WTC11 (cell line): ENCODE data around the gene SLC25A25. TPM values are rescaled to one million over a fixed set of nuclear protein-coding genes. Genes with fewer than 3 reads are reported as not detected.

Experiments
- ATAC-seq: fragments of 200-7000 bp; cut with Tn5 transposase; 2 replicates; pipeline ENCODE4 v1.10.0; 2021; ENCODE audit warnings: mild to moderate bottlenecking, moderate library complexity
- CTCF ChIA-PET: fragments of 300-600 bp; sonication (Branson Sonifier 250); formaldehyde crosslinking; loops from one replicate; lab custom pipeline; 2021; ENCODE audit warnings: antibody characterized with exemption; lab: Charles Lee
- POLR2A ChIA-PET: fragments of 350-600 bp; sonication (Branson Sonifier 250); formaldehyde crosslinking; loops from one replicate; lab custom pipeline; 2021; ENCODE audit warnings: antibody characterized with exemption; lab: Charles Lee
- DNase-seq: peaks from one replicate; pipeline ENCODE4 v3.0.0; 2021; ENCODE audit warnings: low spot score
- H3K27ac Mint-ChIP-seq: 2 replicates; pipeline ENCODE4 v1.8.0; 2021; ENCODE audit warnings: mixed read lengths
- H3K27me3 Mint-ChIP-seq: 2 replicates; pipeline ENCODE4 v1.8.0; 2021; ENCODE audit warnings: low read depth, mild to moderate bottlenecking, moderate library complexity, mixed read lengths
- H3K36me3 Mint-ChIP-seq: 2 replicates; pipeline ENCODE4 v1.8.0; 2021; ENCODE audit warnings: mixed read lengths
- H3K4me1 Mint-ChIP-seq: 2 replicates; pipeline ENCODE4 v1.8.0; 2022; ENCODE audit warnings: mixed read lengths
- H3K4me3 Mint-ChIP-seq: 2 replicates; pipeline ENCODE4 v1.8.0; 2021; ENCODE audit warnings: mild to moderate bottlenecking, moderate library complexity, mixed read lengths
- H3K9me3 Mint-ChIP-seq: 2 replicates; pipeline ENCODE4 v1.8.0; 2021; ENCODE audit warnings: mixed read lengths
- ATF1 ChIP-seq: sonication (generic); formaldehyde crosslinking; IDR thresholded peaks from 2 replicates; pipeline ENCODE4 v1.8.1; 2023; ENCODE audit warnings: mild to moderate bottlenecking, moderate library complexity, missing genetic modification reagents
- CBFB ChIP-seq: sonication (generic); formaldehyde crosslinking; IDR thresholded peaks from 2 replicates; pipeline ENCODE4 v1.8.1; 2022; ENCODE audit warnings: mild to moderate bottlenecking, low read depth, missing genetic modification reagents
- E2F1 ChIP-seq: sonication (generic); formaldehyde crosslinking; IDR thresholded peaks from 2 replicates; pipeline ENCODE4 v1.8.0; 2022; ENCODE audit warnings: mild to moderate bottlenecking, missing genetic modification reagents
- ESRRA ChIP-seq: sonication (generic); formaldehyde crosslinking; IDR thresholded peaks from 2 replicates; pipeline ENCODE4 v1.8.1; 2022; ENCODE audit warnings: mild to moderate bottlenecking, missing genetic modification reagents, borderline replicate concordance
- ETV6 ChIP-seq: sonication (generic); formaldehyde crosslinking; IDR thresholded peaks from 2 replicates; pipeline ENCODE4 v1.8.1; 2022; ENCODE audit warnings: mild to moderate bottlenecking, missing genetic modification reagents
- FOXP4 ChIP-seq: sonication (generic); formaldehyde crosslinking; IDR thresholded peaks from 2 replicates; pipeline ENCODE4 v1.8.0; 2022; ENCODE audit warnings: mild to moderate bottlenecking, missing genetic modification reagents
- GRHL2 ChIP-seq: fragments of 250-450 bp; sonication (Bioruptor Pico); IDR thresholded peaks from 2 replicates; pipeline ENCODE4 v1.8.0; 2022; ENCODE audit warnings: mild to moderate bottlenecking, moderate library complexity; ENCODE audit not compliant: insufficient replicate concordance, severe bottlenecking
- MXD4 ChIP-seq: fragments of 250-450 bp; sonication (Bioruptor Pico); IDR thresholded peaks from 2 replicates; pipeline ENCODE4 v1.8.0; 2021; ENCODE audit warnings: mild to moderate bottlenecking, moderate library complexity, borderline replicate concordance
- MYBL2 ChIP-seq: sonication (generic); formaldehyde crosslinking; IDR thresholded peaks from 2 replicates; pipeline ENCODE4 v1.8.1; 2023; ENCODE audit warnings: mild to moderate bottlenecking, moderate library complexity, missing genetic modification reagents
- NFE2L1 ChIP-seq: sonication (generic); formaldehyde crosslinking; IDR thresholded peaks from 2 replicates; pipeline ENCODE4 v1.8.1; 2023; ENCODE audit warnings: missing genetic modification reagents
- NFYB ChIP-seq: sonication (generic); formaldehyde crosslinking; conservative IDR thresholded peaks from 2 replicates; pipeline ENCODE4 v1.8.0; 2022; ENCODE audit warnings: low read depth, missing genetic modification reagents
- NR2C2 ChIP-seq: sonication (generic); formaldehyde crosslinking; IDR thresholded peaks from 2 replicates; pipeline ENCODE4 v1.8.0; 2022; ENCODE audit warnings: mild to moderate bottlenecking, missing genetic modification reagents
- STAT6 ChIP-seq: sonication (generic); formaldehyde crosslinking; conservative IDR thresholded peaks from 2 replicates; pipeline ENCODE4 v1.8.1; 2023; ENCODE audit warnings: mild to moderate bottlenecking, low read depth, missing genetic modification reagents, moderate library complexity
- TCF7 ChIP-seq: sonication (generic); formaldehyde crosslinking; IDR thresholded peaks from 2 replicates; pipeline ENCODE4 v1.8.0; 2022; ENCODE audit warnings: mild to moderate bottlenecking, low read depth, missing genetic modification reagents, moderate library complexity
- TEAD1 ChIP-seq: sonication (generic); formaldehyde crosslinking; IDR thresholded peaks from 2 replicates; pipeline ENCODE4 v1.8.0; 2022; ENCODE audit warnings: mild to moderate bottlenecking, missing genetic modification reagents
- TEAD4 ChIP-seq: sonication (generic); formaldehyde crosslinking; IDR thresholded peaks from 2 replicates; pipeline ENCODE4 v1.8.0; 2022; ENCODE audit warnings: mild to moderate bottlenecking, missing genetic modification reagents
- ZNF121 ChIP-seq: sonication (generic); formaldehyde crosslinking; IDR thresholded peaks from 2 replicates; pipeline ENCODE4 v1.8.0; 2023; ENCODE audit warnings: missing genetic modification reagents
- ZNF138 ChIP-seq: sonication (generic); formaldehyde crosslinking; conservative IDR thresholded peaks from 2 replicates; pipeline ENCODE4 v1.8.1; 2022; ENCODE audit warnings: mild to moderate bottlenecking, moderate library complexity, missing genetic modification reagents
- ZNF281 ChIP-seq: sonication (generic); formaldehyde crosslinking; IDR thresholded peaks from 2 replicates; pipeline ENCODE4 v1.8.0; 2023; ENCODE audit warnings: mild to moderate bottlenecking, missing genetic modification reagents
- ZNF317 ChIP-seq: sonication (generic); formaldehyde crosslinking; IDR thresholded peaks from 2 replicates; pipeline ENCODE4 v1.8.1; 2023; ENCODE audit warnings: low read depth, mild to moderate bottlenecking, moderate library complexity, missing genetic modification reagents, borderline replicate concordance
- total RNA-seq: library from RNA; stranded (reverse); gene quantifications from 3 replicates; pipeline ENCODE4 v1.2.3, GENCODE V29; 2021
- TF ChIP-seq, protein P1 (sequence below): sonication (generic); formaldehyde crosslinking; IDR thresholded peaks from 2 replicates; pipeline ENCODE4 v1.8.1; 2023; ENCODE audit warnings: mild to moderate bottlenecking, missing genetic modification reagents, moderate library complexity

Gene SLC25A25
- total RNA-seq, 1 experiment from 2014 or later, result 17.4 TPM

DNA sequence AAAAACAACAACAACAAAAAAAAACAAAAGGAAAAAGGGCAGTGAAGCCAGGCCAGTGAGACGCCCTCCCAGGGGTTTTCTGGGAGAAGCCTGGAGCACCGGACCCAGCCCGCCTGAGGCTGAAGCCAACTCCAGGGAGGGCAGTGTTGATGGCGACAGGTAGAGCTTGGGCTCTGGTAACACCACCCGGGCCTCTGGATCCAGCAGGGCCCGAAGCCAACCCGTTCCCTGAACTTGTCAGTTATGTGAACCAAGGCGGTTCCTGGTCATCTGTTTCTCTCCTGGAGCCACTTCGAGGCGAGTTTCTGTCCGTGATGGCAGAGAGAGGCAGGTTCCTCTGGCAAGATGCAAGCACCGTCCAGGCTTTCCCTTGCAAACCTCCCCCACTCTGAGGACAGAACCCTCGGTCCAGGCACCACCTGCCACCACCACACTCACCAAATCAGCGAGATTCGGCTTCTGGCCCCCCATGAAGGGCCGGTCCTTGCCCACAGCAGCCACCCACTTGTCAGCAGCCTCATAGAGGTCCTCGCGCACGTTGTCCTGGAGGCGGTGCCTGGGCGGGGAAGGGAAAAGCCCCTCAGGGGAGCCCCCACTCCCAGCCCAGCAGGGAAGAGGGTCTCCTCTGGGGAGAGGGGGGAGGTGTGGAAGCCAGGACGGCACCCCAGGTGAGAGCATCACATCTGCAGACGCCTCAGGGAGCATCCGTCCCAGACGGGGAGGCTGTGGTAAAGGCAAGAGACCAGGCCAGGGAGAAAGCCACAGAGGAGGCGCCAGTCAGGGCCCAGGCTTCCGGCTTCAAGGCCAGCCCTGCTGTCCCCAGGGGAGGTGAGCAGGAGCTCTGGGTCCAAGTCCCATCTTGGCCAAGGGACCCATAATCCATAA is 54.1 kb downstream of the SLC25A25 start:
- no peaks in the 10 kb centered on the region for H3K9me3 Mint-ChIP-seq
- DNase-seq, result no peak
- no peak overlapping the region for H3K27ac Mint-ChIP-seq
- ChIA-PET POLR2A (no interaction called here), CTCF (no interaction called here)
- H3K27me3 Mint-ChIP-seq, result no peaks in the 10 kb centered on the region
- H3K4me3 Mint-ChIP-seq, result no peak overlapping the region
- peaks cover 23% of the 10 kb centered on the region for H3K4me1 Mint-ChIP-seq
- TF ChIP-seq TCF7, result no peak
- no peak for TF ChIP-seq TEAD4 (CRISPR knock-in tag)
- no peak for TF ChIP-seq E2F1 (CRISPR knock-in tag)
- TF ChIP-seq ZNF317 (CRISPR knock-in tag), result no peak
- TF ChIP-seq MXD4 (CRISPR knock-in tag), result no peak
- no peak for TF ChIP-seq ETV6
- H3K36me3 Mint-ChIP-seq, result peaks cover 19% of the 10 kb centered on the region
- no peak for ATAC-seq

GRCh38 chr9:128122809-128123175 is 54.8 kb downstream of the SLC25A25 start:
- Mint-ChIP-seq H3K4me3 (no peak overlapping the region), H3K27me3 (no peaks in the 10 kb centered on the region), H3K4me1 (peaks cover 20% of the 10 kb centered on the region), H3K36me3 (peaks cover 19% of the 10 kb centered on the region), H3K27ac (no peak overlapping the region), H3K9me3 (no peaks in the 10 kb centered on the region)
- DNase-seq, result no peak
- no peak for ATAC-seq
- CTCF ChIA-PET, result no interaction called here
- TF ChIP-seq E2F1 (CRISPR knock-in tag) (no peak), NFE2L1 (CRISPR knock-in tag) (no peak), NFYB (no peak), ZNF121 (CRISPR knock-in tag) (no peak), GRHL2 (no peak), TCF7 (no peak), CBFB (CRISPR knock-in tag) (no peak), MYBL2 (CRISPR knock-in tag) (no peak), ZNF281 (CRISPR knock-in tag) (no peak), ETV6 (no peak), ATF1 (CRISPR knock-in tag) (no peak)
- TF ChIP-seq, protein P1, sequence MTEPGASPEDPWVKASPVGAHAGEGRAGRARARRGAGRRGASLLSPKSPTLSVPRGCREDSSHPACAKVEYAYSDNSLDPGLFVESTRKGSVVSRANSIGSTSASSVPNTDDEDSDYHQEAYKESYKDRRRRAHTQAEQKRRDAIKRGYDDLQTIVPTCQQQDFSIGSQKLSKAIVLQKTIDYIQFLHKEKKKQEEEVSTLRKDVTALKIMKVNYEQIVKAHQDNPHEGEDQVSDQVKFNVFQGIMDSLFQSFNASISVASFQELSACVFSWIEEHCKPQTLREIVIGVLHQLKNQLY (CRISPR knock-in tag), result no peak
- POLR2A ChIA-PET, result no interaction called here

DNA sequence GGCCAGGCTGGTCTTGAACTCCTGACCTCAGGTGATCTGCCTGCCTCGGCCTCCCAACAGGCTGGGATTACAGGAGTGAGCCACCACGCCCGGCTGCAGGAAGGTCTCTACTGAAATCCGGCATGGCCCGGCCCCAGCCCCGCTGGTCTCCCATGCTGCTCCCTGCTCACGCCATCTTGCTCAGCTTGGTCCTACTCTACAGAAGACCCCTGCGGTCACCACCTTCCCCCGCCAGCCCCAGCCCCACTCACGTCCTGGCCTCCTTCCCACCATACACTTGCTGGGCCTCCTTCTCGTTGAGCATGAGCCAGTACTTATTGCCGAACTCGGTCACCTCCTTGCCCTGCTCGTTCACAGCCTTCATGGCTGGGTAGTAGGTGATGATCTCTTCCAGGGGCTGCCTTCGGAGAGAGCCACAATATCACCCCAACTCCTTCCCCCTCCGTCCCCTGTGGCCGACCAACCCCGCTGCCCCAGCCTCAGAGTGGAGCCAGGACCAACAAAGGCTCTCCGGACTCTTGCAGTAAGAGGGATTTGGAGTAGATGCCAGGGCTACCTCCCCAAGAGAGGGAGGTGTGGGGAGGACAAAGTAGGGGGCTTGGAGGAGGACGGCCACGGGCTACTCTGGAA is 55.5 kb downstream of the SLC25A25 start:
- Mint-ChIP-seq H3K27ac (no peak overlapping the region), H3K4me1 (peaks cover 12% of the 10 kb centered on the region), H3K4me3 (no peak overlapping the region), H3K9me3 (no peaks in the 10 kb centered on the region), H3K27me3 (peaks cover 3% of the 10 kb centered on the region), H3K36me3 (peaks cover 19% of the 10 kb centered on the region)
- no peak for DNase-seq
- ChIA-PET CTCF (interaction anchor here (2.0 to 3.7 kb wide), 2 partner anchors 9 to 28 kb away, joined by 32 to 44 read pairs; no protein-coding TSS in a partner anchor), POLR2A (no interaction called here)
- no peak for ATAC-seq
- TF ChIP-seq STAT6 (CRISPR knock-in tag) (no peak), TEAD1 (CRISPR knock-in tag) (no peak), ZNF138 (CRISPR knock-in tag) (no peak), FOXP4 (CRISPR knock-in tag) (no peak), ESRRA (no peak), NR2C2 (CRISPR knock-in tag) (no peak)
